Thymus (tissue), 11 donors: ENCODE data around the gene ELOA. TPM values are rescaled to one million over a fixed set of nuclear protein-coding genes. Genes with fewer than 3 reads are reported as not detected.

Experiments
- DNase-seq, 9 donors: peaks; one replicate each; pipeline ENCODE4 v3.0.0-alpha.2; 2013; ENCODE audit warnings: low spot score in 9 of 9, low read depth in 6 of 9, missing footprints in 1 of 9
- H3K27ac ChIP-seq, 2 donors: one replicate each; pipeline ENCODE4 v1.5.1; 2013; ENCODE audit warnings: control low read depth in 1 of 2, low read depth in 1 of 2, low read length in 1 of 2, mild to moderate bottlenecking in 1 of 2, moderate library complexity in 1 of 2
- H3K27me3 ChIP-seq, 2 donors: one replicate each; pipeline ENCODE4 v1.5.1; 2013; ENCODE audit warnings: low read length in 1 of 2; ENCODE audit not compliant: control insufficient read depth in 2 of 2, insufficient read depth in 1 of 2
- H3K36me3 ChIP-seq, 2 donors: one replicate each; pipeline ENCODE4 v1.5.1; 2013; ENCODE audit warnings: low read length in 1 of 2, mild to moderate bottlenecking in 1 of 2, moderate library complexity in 1 of 2; ENCODE audit not compliant: control insufficient read depth in 2 of 2, insufficient read depth in 2 of 2
- H3K4me1 ChIP-seq, 2 donors: one replicate each; pipeline ENCODE4 v1.5.1; 2013; ENCODE audit warnings: low read length in 2 of 2; ENCODE audit not compliant: control insufficient read depth in 2 of 2, insufficient read depth in 2 of 2
- H3K4me3 ChIP-seq, 2 donors: one replicate each; pipeline ENCODE4 v1.5.1; 2013; ENCODE audit warnings: low read length in 2 of 2, control low read depth in 1 of 2, mild to moderate bottlenecking in 1 of 2
- H3K9me3 ChIP-seq, 2 donors: one replicate each; pipeline ENCODE4 v1.5.1; 2013; ENCODE audit warnings: low read length in 1 of 2, mild to moderate bottlenecking in 1 of 2; ENCODE audit not compliant: control insufficient read depth in 2 of 2, insufficient read depth in 1 of 2
- WGBS: extraction: QIAGEN DNeasy Blood & Tissue Kit; methylation state at CpG from one replicate; pipeline ENCODE4 v1.1.7; 2013; 5-methylcytosine and 5-hydroxymethylcytosine counted together
- polyA plus RNA-seq: library from polyadenylated mRNA; stranded (reverse); fragments of 200-250 nt; gene quantifications from one replicate; pipeline ENCODE4 v1.2.3, GENCODE V29; 2013
- total RNA-seq: library from RNA; stranded (reverse); fragments of 120-200 nt; gene quantifications from one replicate; pipeline ENCODE4 v1.2.4, GENCODE V29; 2013
- donor health status: healthy.

Gene ELOA
- total and polyA plus RNA-seq, 2 donors, result 16.5 to 22.1 TPM

DNA sequence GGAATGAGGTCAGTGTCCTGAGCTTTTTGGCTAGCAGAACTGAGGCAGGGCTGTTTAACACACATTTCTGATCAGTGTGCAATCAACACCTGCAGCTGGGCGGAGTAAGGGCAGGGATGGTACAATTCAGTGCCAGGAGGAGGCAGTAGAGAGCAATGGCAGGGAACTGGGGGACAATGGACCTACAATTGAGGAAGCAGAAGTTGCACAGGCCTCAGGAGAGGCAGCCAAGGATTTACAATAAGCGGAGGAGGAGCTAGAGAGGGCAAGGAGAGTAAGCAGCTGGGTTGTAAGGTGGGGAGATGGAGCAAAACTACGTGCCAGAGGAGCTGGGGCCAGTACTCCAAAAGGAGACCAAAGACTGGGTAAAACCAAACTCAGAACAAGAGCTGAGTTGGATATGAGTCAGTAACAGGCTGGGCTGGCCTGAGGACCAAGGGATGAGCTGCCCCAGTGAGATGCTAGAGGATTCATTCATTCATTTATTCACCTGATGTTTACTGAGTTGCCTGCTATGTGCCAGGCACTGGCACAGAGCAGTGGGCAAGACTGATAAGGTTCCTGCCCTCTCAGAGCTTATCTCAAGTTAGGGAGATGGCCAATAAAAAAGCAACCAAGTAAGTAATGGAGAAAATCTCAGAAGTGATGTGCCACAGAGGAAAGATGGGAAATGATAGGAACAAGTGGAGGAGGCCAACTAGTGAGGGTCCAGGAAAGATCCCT lies 67.7 kb downstream of the ELOA start:
- WGBS, result 63% methylated on average over 3 of the region's 3 CpGs
- peaks cover 0 to 4% of the 10 kb centered on the region in 2 donors for H3K9me3 ChIP-seq
- H3K27ac ChIP-seq, result peak overlapping the region in 1 of 2 donors; percentile 32
- no peaks in the 10 kb centered on the region for H3K27me3 ChIP-seq
- peak in 6 of 9 donors; percentile 43 to 81 (median 57) for DNase-seq
- peaks cover 30 to 35% of the 10 kb centered on the region in 2 donors for H3K36me3 ChIP-seq
- H3K4me1 ChIP-seq, result peaks cover 3 to 15% of the 10 kb centered on the region in 2 donors
- no peak overlapping the region for H3K4me3 ChIP-seq

Other genes with a start within 250 kb of the ELOA start
- gene E2F2, start 212.2 kb upstream of the ELOA start, total RNA-seq, result 28.8 TPM
- gene E2F2, start 212.2 kb upstream of the ELOA start, polyA plus RNA-seq, result 2.0 TPM
- 255 TPM for gene ID3, start 184.0 kb upstream of the ELOA start, total RNA-seq
- gene ID3, start 184.0 kb upstream of the ELOA start, polyA plus RNA-seq, result 131 TPM
- gene RPL11, start 51.7 kb upstream of the ELOA start, total RNA-seq, result 3,178 TPM
- gene RPL11, start 51.7 kb upstream of the ELOA start, polyA plus RNA-seq, result 4,395 TPM
- gene PITHD1, start 34.9 kb downstream of the ELOA start, total RNA-seq, result 118 TPM
- 89.1 TPM for gene PITHD1, start 34.9 kb downstream of the ELOA start, polyA plus RNA-seq
- 47.2 TPM for gene LYPLA2, start 47.7 kb downstream of the ELOA start, total RNA-seq
- 57.7 TPM for gene LYPLA2, start 47.7 kb downstream of the ELOA start, polyA plus RNA-seq
- gene GALE, start 57.3 kb downstream of the ELOA start, total RNA-seq, result 22.1 TPM
- gene GALE, start 57.3 kb downstream of the ELOA start, polyA plus RNA-seq, result 22.6 TPM
- gene HMGCL, start 82.0 kb downstream of the ELOA start, total RNA-seq, result 34.2 TPM
- 41.6 TPM for gene HMGCL, start 82.0 kb downstream of the ELOA start, polyA plus RNA-seq
- 25.9 TPM for gene FUCA1, start 124.8 kb downstream of the ELOA start, total RNA-seq
- gene FUCA1, start 124.8 kb downstream of the ELOA start, polyA plus RNA-seq, result 39.5 TPM
- gene CNR2, start 169.9 kb downstream of the ELOA start, total RNA-seq, result 1.5 TPM
- gene CNR2, start 169.9 kb downstream of the ELOA start, polyA plus RNA-seq, result 1.8 TPM
- 143 TPM for gene PNRC2, start 216.4 kb downstream of the ELOA start, total RNA-seq
- gene PNRC2, start 216.4 kb downstream of the ELOA start, polyA plus RNA-seq, result 151 TPM
- 145 TPM for gene SRSF10, start 236.9 kb downstream of the ELOA start, total RNA-seq
- gene SRSF10, start 236.9 kb downstream of the ELOA start, polyA plus RNA-seq, result 106 TPM